GM11168 (cell line): ENCODE data around the gene UBL3.

ENCODE experiments used
- in situ Hi-C: fragments of 300-500 bp; cut with MboI; formaldehyde crosslinking; loops from one replicate; pipeline ENCODE4 v1.12.0; 2022; ENCODE audit warnings: low sequenced_read_pairs; ENCODE audit not compliant: unreplicated experiment

Gene UBL3, protein sequence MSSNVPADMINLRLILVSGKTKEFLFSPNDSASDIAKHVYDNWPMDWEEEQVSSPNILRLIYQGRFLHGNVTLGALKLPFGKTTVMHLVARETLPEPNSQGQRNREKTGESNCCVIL

DNA sequence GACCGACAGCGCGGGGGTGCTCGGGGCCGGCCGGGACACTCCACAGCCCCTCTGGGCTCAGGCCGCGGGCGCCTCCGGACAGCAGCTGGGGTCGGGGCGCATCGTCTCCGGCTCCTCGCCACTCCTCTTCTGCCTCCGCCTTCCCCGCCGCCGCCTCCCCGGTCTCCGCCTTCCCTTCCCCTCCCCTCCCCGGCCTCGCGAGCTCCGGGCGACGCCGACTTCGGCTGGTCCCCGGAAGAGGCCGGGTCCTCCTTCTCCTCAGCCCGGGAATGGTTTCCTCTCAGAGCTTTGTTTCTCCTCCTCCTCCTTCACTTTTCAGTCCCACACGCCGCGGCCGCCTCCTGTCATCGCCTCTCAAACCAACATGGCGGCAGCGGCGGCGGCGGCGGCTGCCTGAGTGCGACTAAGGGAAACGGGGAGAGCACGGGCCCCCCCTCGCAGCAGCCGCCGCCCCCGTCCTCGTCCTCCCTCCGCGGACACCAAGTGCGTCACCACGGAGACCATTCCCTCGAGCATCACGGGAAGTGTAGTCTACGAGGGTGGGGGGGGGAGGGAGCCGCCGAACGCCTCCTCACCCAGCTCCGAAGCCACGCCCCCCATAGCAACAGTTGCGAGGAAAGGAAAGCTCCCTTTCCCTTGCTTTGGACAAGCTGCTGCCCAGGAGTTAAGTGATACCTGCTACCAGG, at the start of gene UBL3:
UBL3 (minus strand) TSS at position 405 of the 686 bp plus-strand sequence. CDS start 1,079 bp downstream, outside the sequence.
- in situ Hi-C loops = no loop called here

DNA sequence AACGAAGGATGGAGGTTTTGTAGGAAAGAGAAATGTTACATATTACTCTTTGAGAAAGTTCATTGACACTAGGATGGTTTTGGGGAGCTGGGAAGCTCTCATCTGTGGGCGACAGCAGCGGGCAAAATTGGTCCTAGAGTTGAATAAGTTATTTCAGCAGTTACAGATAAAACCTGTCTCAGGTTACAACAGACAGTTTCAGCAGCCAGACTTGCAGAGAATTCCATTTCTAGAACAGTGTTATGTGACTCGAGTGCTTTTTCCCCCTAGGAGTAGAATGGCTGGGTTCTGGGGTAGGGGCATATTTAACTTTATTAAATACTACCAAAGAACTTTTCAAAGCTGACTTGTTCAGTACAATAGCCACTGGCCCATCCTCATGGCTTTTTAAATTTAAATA, 46.7 kb upstream of the UBL3 start:
- in situ Hi-C loops = no loop called here

- in situ Hi-C loops = no loop called here
Observed at GRCh38 chr13:29893438-29893837, 43.0 kb upstream of the UBL3 start.

DNA sequence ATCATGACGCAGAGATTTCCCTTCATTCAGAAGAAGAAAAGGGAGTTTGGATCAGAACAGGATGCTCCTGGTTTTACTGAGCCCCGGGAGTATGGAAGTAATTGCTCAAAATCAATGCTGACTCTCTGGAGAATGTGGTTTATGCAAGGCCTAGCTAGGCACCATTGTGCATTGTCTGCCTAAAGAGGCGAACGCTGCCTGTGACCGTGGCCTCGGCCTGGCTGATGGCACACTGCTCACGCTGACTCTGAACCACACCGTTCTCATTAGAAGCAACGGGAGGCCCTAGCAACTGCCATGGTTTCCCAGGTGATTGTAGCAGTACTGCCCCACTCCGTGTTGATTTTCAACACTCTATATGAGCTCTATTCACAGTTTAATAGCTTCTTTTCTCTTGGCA, 41.7 kb upstream of the UBL3 start:
- in situ Hi-C loops = no loop called here

DNA sequence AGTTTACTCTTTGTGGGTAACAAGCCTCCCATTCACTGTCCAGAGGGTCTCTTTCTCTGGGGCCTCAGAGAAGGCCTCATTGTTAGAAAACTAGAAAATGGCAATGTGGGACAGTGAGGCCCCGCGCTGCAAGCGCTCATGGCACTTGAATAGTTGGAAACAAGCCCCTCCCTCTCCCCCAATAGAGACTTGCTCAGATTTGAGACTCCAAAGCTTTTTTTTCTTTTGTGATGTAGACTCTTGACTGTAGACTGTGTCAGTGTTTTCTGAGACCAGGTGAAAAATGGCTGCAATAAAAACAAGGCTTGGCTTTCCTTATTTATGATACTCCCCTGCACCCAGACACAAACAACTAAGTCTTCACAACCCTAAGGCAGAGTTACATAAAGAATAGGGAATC, 38.7 kb upstream of the UBL3 start:
- in situ Hi-C loops = no loop called here

GRCh38 chr13:29888306-29888705, 37.9 kb upstream of the UBL3 start:
- in situ Hi-C loops = no loop called here

DNA sequence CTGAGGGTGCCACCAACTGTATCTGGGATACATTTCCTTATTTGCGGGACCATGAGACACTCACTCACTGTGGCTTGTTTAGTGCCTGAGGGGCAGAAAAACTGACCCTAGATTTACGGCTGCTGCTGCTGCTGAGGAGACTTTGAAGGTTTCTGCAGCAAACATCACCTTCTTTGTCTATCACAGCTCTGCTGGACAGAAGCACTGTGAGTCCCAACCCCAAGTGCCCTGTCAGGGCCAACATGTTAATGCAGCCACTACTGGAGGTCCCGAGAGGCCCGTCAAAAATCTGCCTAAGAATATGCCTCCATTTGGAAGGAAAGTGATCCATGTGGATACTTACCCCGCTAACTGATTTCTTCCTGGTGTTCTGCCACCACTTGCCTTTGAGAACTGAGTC, 37.3 kb upstream of the UBL3 start:
- in situ Hi-C loops = no loop called here

DNA sequence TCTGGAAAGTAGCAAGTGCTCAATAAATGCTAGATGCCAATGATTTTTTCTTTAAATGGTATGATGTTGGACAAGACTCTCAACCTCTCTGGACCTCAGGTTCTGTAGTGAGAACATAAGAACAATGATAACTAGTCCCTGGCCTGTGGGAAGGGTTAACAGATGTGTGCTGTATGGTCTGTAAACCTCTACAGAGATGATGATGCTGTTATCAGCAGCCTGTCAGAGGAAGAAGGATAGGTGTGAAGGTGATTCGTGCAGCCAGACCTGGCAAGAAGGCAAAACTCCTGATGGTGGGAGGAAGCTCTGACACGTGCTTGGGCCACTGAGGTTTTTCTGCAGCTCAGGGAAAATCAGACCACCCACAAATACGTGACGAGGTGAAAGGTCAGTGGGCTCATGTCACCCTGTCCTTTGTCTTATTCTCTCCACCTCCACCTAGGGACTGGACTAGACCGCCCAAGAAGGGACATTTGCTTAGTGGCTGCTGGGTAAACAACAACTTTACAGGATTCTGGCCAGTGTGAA, 36.7 kb upstream of the UBL3 start:
- in situ Hi-C loops = no loop called here

GRCh38 chr13:29886446-29886845, 36.0 kb upstream of the UBL3 start:
- in situ Hi-C loops = no loop called here

DNA sequence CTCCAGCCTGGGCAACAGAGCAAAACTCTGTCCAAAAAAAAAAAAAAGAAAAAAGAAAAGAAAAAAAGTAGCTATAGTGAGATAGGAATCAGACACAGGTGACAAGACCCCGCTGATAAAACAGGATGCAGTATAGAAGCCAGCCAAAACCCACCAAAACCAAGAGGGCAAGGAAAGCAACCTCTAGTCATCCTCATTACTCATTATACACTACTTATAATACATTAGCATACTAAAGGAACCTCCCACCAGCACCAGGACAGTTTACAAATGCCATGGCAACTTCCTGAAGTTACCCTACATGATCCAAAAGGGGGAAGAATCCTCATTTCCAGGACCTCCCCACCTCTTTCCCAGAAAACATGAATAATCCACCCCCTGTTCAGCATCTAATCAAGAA, 35.6 kb upstream of the UBL3 start:
- in situ Hi-C loops = no loop called here

- in situ Hi-C loops = no loop called here
Observed at GRCh38 chr13:29884671-29885430, 34.4 kb upstream of the UBL3 start.

DNA sequence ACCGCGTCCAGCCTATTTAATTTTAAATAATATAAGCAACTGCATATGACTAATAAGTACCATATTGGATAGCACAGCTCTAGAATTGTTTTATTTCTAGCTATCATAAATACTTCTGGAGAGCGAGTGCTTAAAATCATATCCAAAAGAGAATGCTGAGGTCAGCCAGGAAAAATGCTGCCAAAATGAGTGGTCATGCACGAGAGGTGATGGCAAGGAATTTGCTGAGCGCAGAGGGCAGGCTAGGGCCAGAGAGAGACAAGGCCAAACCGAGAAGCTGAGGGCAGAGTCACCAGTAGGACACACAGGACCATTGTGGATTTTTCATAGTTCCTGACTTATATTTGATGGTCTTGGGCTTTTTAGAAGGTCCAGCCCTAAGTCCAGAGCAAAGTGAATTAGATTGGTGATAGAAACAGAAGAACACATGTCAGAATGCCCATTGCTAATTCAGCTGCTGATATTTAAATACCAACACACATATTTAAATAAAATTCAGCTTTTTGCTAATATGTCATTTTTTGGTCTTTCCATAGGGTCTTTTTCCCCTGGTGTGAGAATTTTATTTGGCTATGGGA, 33.6 kb upstream of the UBL3 start:
- in situ Hi-C loops = no loop called here

DNA sequence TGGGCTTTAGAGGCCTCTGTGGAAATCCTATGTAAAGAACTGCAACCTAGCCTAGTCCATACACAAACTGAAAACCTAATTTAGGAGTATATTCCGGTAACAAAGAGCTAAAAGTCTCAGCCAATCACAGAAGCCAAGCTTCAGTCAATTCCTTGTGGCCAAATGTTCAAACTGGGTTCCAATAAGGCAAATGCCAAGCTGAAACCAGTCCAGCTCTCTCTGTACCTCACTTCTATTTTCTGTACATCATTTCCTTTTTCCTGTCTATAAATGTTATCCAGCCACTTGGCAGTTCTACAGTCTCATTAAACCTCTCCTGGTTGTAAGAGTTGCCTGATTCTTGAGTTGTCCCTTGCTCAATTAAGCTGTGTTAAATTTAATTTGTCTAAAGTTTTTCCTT, 31.7 kb upstream of the UBL3 start:
- in situ Hi-C loops = no loop called here

DNA sequence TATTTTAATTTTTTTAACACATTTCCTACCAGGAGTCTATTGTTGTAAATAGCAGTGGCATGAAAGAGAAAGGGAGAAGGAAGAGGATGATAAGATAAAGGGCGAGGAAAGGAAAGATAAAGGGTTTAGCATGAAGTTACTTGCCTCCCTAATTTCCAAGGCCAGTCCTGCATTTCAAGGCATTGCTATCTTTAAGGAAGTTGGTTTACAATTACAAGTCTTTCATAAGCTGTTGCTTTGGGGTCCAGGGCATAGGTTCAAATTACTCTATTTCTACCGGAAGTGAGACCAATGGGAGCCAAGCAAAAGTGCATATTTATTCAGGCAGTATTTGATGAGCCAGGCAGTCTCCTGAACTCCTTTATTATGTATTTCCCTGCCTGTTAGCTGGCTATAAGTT, 27.7 kb upstream of the UBL3 start:
- in situ Hi-C loops = no loop called here

GRCh38 chr13:29877456-29878078, 27.1 kb upstream of the UBL3 start:
- in situ Hi-C loops = no loop called here

- in situ Hi-C loops = no loop called here
Observed at GRCh38 chr13:29875646-29876045, 25.2 kb upstream of the UBL3 start.

GRCh38 chr13:29868581-29868980, 18.2 kb upstream of the UBL3 start:
- in situ Hi-C loops = no loop called here

DNA sequence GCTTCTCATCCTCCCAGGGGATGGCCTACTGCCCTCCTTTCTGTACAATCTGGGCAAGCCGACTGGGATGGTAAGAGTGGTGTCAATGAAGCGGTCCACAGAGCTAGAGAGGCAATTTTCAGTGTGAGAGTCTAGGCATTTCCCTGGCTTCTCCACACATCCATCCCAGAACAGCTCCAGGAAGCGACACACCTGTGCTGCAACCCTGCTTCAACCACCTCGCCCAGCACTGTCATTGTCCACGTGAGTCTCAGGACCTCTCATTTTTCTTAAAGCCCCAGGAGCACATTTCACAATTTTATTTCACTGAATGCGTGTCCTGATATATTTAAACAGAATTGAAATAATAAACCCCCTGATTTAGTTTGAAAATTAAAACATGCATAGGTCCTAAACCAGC, 15.5 kb upstream of the UBL3 start:
- in situ Hi-C loops = no loop called here

- in situ Hi-C loops = no loop called here
Observed at GRCh38 chr13:29861694-29862110, 11.3 kb upstream of the UBL3 start.

GRCh38 chr13:29859971-29860370, 9.6 kb upstream of the UBL3 start:
- in situ Hi-C loops = no loop called here

DNA sequence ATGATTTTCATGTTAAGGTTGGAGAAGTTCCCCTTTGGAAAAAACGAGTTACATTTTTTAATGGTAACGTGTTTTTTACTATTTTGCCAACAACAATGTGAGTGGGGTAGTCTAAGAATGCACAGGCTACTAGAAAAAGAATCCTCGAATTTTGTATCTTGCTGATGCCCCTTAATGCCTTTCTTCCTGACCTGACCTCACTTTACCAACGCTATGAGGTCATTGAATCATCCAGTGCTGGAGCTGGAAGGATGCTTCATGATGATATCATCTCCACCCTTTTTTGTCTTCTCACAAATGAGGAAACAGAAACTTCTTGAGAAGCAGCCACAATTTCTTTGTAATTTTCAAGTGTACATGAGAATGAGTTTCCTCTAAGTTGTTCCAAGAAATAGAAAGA, 8.2 kb upstream of the UBL3 start:
- in situ Hi-C loops = no loop called here
